Colonic mucosa (tissue), 4 donors: ENCODE measurements around the gene MACROD1. TPM values are rescaled to one million over a fixed set of nuclear protein-coding genes. Genes with fewer than 3 reads are reported as not detected.

Experiments
- DNase-seq: peaks from one replicate; pipeline ENCODE4 v3.0.0-alpha.2; 2020
- H3K27ac ChIP-seq: fragments of 200-600 bp; one replicate; pipeline ENCODE4 v1.8.0; 2021
- H3K27me3 ChIP-seq: fragments of 200-600 bp; one replicate; pipeline ENCODE4 v1.8.0; 2021
- H3K36me3 ChIP-seq: fragments of 200-600 bp; one replicate; pipeline ENCODE4 v1.8.0; 2021
- H3K4me1 ChIP-seq: fragments of 200-600 bp; one replicate; pipeline ENCODE4 v1.8.0; 2021; ENCODE audit warnings: mild to moderate bottlenecking
- H3K4me3 ChIP-seq: fragments of 200-600 bp; one replicate; pipeline ENCODE4 v1.8.0; 2021
- H3K9ac ChIP-seq, 2 donors: one replicate each; pipeline ENCODE4 v1.7.0; 2013; ENCODE audit warnings: control low read depth in 2 of 2, low read depth in 2 of 2, low read length in 2 of 2
- H3K9me3 ChIP-seq: fragments of 200-600 bp; one replicate; pipeline ENCODE4 v1.8.0; 2021
- intact Hi-C: fragments of 100-400 bp; cut with DNase I; formaldehyde crosslinking; loops from one replicate; pipeline ENCODE4 v1.14.1; 2022
- total RNA-seq, 2 donors: library from RNA; stranded (reverse); fragmentation: NEBNext Ultra II Directional in 1 of 2; extraction: Animal tissue kit (Norgen Biotek cat#: 25700) in 1 of 2; gene quantifications; one replicate each; pipeline ENCODE4 v1.2.1, GENCODE V29; 2021
- TF ChIP-seq, protein P1 (sequence below): fragments of 200-600 bp; IDR thresholded peaks from one replicate; pipeline ENCODE4 v1.8.0; 2022; ENCODE audit warnings: antibody characterized with exemption, mild to moderate bottlenecking
- donor health status: healthy.
- donor health status: DM: no; HTN: no; CAD: no.
- donor health status: DM: no; HTN: no; CAD: no.

Gene MACROD1
- total RNA-seq, 2 donors from 2014 or later: 18.6 to 22.9 TPM

DNA sequence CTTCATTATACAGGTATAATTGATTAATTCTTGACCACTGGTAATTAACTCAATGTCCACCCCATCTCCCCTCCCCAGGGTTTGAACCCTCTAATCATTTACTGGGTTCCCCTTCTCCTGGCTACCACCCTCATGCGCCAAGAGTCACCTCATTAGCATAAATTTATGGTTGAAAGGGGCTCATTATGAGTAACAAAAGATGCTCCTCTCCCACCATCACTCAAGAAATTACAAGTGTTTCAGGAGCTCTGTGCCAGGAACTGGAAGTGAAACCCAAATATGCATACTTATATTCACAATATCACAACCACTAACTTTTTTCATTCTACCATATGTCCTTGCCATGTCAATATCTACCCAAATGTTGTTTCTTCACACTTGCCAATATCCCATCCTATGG lies 12.3 kb upstream of the MACROD1 start:
- Histone ChIP-seq H3K27ac (no peak overlapping the region), H3K9ac (no peak overlapping the region), H3K27me3 (no peaks in the 10 kb centered on the region), H3K36me3 (no peaks in the 10 kb centered on the region), H3K9me3 (no peaks in the 10 kb centered on the region), H3K4me3 (no peak overlapping the region), H3K4me1 (no peaks in the 10 kb centered on the region)
- intact Hi-C loops: no loop called here
- TF ChIP-seq, protein P1, sequence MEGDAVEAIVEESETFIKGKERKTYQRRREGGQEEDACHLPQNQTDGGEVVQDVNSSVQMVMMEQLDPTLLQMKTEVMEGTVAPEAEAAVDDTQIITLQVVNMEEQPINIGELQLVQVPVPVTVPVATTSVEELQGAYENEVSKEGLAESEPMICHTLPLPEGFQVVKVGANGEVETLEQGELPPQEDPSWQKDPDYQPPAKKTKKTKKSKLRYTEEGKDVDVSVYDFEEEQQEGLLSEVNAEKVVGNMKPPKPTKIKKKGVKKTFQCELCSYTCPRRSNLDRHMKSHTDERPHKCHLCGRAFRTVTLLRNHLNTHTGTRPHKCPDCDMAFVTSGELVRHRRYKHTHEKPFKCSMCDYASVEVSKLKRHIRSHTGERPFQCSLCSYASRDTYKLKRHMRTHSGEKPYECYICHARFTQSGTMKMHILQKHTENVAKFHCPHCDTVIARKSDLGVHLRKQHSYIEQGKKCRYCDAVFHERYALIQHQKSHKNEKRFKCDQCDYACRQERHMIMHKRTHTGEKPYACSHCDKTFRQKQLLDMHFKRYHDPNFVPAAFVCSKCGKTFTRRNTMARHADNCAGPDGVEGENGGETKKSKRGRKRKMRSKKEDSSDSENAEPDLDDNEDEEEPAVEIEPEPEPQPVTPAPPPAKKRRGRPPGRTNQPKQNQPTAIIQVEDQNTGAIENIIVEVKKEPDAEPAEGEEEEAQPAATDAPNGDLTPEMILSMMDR: no peak
- DNase-seq: no peak

DNA sequence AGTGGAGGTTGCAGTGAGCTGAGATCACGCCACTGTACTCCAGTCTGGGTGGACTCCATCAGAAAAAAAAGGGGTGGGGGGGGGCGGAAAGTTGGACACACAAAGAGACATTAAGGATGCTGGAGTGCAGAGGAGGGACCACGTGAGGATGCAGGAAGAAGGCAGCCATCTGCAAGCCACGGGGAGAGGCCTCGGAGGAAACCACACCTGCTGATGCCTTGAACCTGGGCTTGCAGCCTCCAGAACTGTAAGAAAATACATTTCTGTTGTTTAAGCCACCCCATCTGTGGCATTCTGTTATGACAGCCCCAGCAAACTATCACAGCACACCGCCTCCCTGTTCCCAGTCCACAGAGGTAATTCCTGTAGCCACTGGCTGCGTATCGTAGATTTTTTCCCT lies 10.8 kb upstream of the MACROD1 start:
- DNase-seq: no peak
- no peak overlapping the region for H3K9ac ChIP-seq
- no peak overlapping the region for H3K27ac ChIP-seq
- no peaks in the 10 kb centered on the region for H3K36me3 ChIP-seq
- intact Hi-C loops: no loop called here
- no peaks in the 10 kb centered on the region for H3K9me3 ChIP-seq
- H3K27me3 ChIP-seq: no peaks in the 10 kb centered on the region
- TF ChIP-seq, protein P1: no peak
- no peaks in the 10 kb centered on the region for H3K4me1 ChIP-seq
- H3K4me3 ChIP-seq: no peak overlapping the region

DNA sequence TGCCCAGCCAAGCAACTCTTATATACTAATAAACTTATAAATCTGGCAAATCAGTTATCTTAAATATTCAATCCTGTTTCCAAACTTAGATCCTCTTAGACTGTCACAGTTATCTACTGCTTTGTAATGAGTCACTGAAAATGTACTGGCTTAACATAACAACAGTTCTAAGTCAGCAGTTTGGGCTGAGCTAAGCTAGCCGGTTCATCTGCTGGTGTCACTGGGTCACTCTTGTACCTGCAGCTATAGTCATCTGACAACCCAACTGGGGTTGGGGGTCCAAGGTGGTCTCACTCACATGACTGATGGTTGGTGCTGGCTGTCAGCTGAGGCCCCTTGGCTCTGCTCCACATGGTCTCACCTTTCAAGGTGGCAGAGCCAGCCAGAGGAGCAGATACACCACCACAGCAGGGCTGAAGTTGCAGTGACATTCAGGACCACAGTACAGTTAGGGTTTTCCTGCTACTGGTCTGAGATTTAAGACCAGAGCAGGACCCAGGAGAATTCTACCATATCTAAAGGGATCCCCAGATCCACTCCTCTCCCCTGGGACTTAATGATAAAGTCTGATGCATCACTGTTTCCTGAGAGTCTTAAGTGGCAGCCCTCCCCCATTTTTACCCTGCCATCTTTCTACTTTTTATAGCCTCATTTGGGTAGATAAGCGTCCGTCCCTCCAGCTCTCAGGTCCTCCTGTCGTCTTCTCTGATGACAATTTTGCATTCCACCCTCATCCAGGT lies 7.9 kb upstream of the MACROD1 start:
- Histone ChIP-seq H3K9me3 (no peaks in the 10 kb centered on the region), H3K9ac (no peak overlapping the region), H3K36me3 (no peaks in the 10 kb centered on the region), H3K27ac (no peak overlapping the region), H3K4me3 (no peak overlapping the region), H3K4me1 (no peaks in the 10 kb centered on the region), H3K27me3 (no peaks in the 10 kb centered on the region)
- TF ChIP-seq, protein P1: no peak
- intact Hi-C loops: no loop called here
- DNase-seq: no peak

DNA sequence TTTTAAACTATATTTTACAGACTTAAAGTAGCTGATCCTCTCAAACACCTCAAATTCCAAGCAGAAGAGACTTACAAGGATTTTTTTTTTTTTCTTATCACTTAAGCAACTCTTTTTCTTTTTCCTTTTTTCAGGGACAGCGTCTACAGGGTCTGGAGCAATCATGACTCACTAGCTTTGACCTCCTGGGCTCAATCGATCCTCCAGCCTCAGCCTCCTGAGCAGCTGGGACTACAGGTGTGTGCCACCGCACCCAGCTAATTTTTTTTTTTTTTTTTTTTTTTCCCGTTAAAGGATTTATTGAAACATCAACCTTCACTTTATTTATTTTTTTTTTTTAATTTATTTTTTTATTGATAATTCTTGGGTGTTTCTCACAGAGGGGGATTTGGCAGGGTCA lies 4.5 kb upstream of the MACROD1 start:
- intact Hi-C loops: no loop called here
- TF ChIP-seq, protein P1: no peak
- H3K36me3 ChIP-seq: no peaks in the 10 kb centered on the region
- H3K27ac ChIP-seq: no peak overlapping the region
- H3K9me3 ChIP-seq: no peaks in the 10 kb centered on the region
- H3K27me3 ChIP-seq: no peaks in the 10 kb centered on the region
- no peaks in the 10 kb centered on the region for H3K4me1 ChIP-seq
- H3K9ac ChIP-seq: no peak overlapping the region
- H3K4me3 ChIP-seq: no peak overlapping the region
- DNase-seq: no peak

DNA sequence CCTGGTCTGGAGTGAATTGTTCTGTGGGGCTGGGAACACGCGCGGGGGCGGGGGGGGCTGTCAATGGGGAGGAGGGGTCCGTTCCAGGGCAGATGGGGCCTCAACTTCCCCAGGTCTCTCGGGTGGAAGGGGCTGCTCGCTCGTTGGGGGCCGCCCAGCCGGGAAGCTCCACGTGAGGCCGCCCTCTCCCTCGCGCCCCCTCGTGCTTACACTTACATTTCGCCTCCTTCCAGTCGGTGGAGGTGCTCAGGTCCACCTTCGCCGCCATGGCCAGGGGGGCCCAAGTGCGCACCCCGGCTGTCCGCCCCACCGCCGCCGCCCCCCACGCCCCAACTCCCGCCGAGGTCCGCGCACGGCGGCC lies 452 bp downstream of the MACROD1 start:
- H3K27ac ChIP-seq: peak overlapping the region; percentile 86
- TF ChIP-seq, protein P1: no peak
- H3K9ac ChIP-seq: peak overlapping the region; percentile 67 to 81
- peaks cover 6% of the 10 kb centered on the region for H3K4me1 ChIP-seq
- H3K4me3 ChIP-seq: peak overlapping the region; percentile 76
- no peaks in the 10 kb centered on the region for H3K9me3 ChIP-seq
- no peaks in the 10 kb centered on the region for H3K36me3 ChIP-seq
- intact Hi-C loops: no loop called here
- H3K27me3 ChIP-seq: no peaks in the 10 kb centered on the region
- DNase-seq: peak; percentile 45
